SK-N-SH treated with all-trans-retinoic acid at 6 μM for 48 hours (cell line): ENCODE measurements around the gene RAD51B.

Experiments
- ATAC-seq: fragments of 200-7000 bp; cut with Tn5 transposase; 3 replicates; pipeline ENCODE4 v1.9.1; 2020; ENCODE audit warnings: mild to moderate bottlenecking, moderate library complexity
- ARNTL ChIP-seq: fragments of 450-650 bp; formaldehyde crosslinking; IDR thresholded peaks from 2 replicates; pipeline ENCODE4 v1.5.0; 2020; ENCODE audit warnings: low read depth, mild to moderate bottlenecking, moderate library complexity, borderline replicate concordance
- BACH2 ChIP-seq: fragments of 250-450 bp; sonication (Bioruptor Pico); IDR thresholded peaks from 2 replicates; pipeline ENCODE4 v1.9.0; 2021; ENCODE audit warnings: mild to moderate bottlenecking, borderline replicate concordance
- CSDC2 ChIP-seq: fragments of 250-450 bp; sonication (Bioruptor Pico); IDR thresholded peaks from 2 replicates; pipeline ENCODE4 v1.5.0; 2020; ENCODE audit warnings: mild to moderate bottlenecking, moderate library complexity
- ESRRG ChIP-seq: fragments of 250-450 bp; sonication (Bioruptor Pico); IDR thresholded peaks from 2 replicates; pipeline ENCODE4 v1.6.1; 2021; ENCODE audit warnings: mild to moderate bottlenecking
- GLIS3 ChIP-seq: fragments of 250-450 bp; sonication (Bioruptor Pico); IDR thresholded peaks from 2 replicates; pipeline ENCODE4 v1.5.0; 2020; ENCODE audit warnings: mild to moderate bottlenecking, moderate library complexity
- POU6F1 ChIP-seq: fragments of 250-450 bp; sonication (Bioruptor Pico); IDR thresholded peaks from 2 replicates; pipeline ENCODE4 v1.8.0; 2021; ENCODE audit warnings: low read depth, mild to moderate bottlenecking, moderate library complexity, borderline replicate concordance
- PPARA ChIP-seq: fragments of 250-450 bp; sonication (Bioruptor Pico); IDR thresholded peaks from 2 replicates; pipeline ENCODE4 v1.5.0; 2020; ENCODE audit warnings: mild to moderate bottlenecking, borderline replicate concordance
- RARB ChIP-seq: fragments of 250-450 bp; sonication (Bioruptor Pico); IDR thresholded peaks from 2 replicates; pipeline ENCODE4 v1.8.0; 2021; ENCODE audit warnings: mild to moderate bottlenecking, moderate library complexity
- SNAI2 ChIP-seq: fragments of 250-450 bp; sonication (Bioruptor Pico); IDR thresholded peaks from 2 replicates; pipeline ENCODE4 v1.5.0; 2020; ENCODE audit warnings: mild to moderate bottlenecking, moderate library complexity
- TCF4 ChIP-seq: fragments of 250-450 bp; sonication (Bioruptor Pico); IDR thresholded peaks from 2 replicates; pipeline ENCODE4 v1.8.0; 2021; ENCODE audit warnings: mild to moderate bottlenecking, moderate library complexity, borderline replicate concordance
- TOX ChIP-seq: fragments of 250-450 bp; sonication (Bioruptor Pico); IDR thresholded peaks from 2 replicates; pipeline ENCODE4 v1.8.0; 2021; ENCODE audit warnings: mild to moderate bottlenecking, moderate library complexity, borderline replicate concordance
- TSHZ2 ChIP-seq: fragments of 250-450 bp; sonication (Bioruptor Pico); IDR thresholded peaks from 2 replicates; pipeline ENCODE4 v1.5.0; 2020; ENCODE audit warnings: mild to moderate bottlenecking, moderate library complexity
- ZC3H10 ChIP-seq: fragments of 250-450 bp; sonication (Bioruptor Pico); IDR thresholded peaks from 2 replicates; pipeline ENCODE4 v1.5.1; 2021; ENCODE audit warnings: mild to moderate bottlenecking, moderate library complexity
- ZFP3 ChIP-seq: fragments of 250-450 bp; sonication (Bioruptor Pico); IDR thresholded peaks from 2 replicates; pipeline ENCODE4 v1.5.0; 2020; ENCODE audit warnings: mild to moderate bottlenecking, moderate library complexity
- ZFP30 ChIP-seq: fragments of 450-650 bp; formaldehyde crosslinking; IDR thresholded peaks from 2 replicates; pipeline ENCODE4 v1.5.0; 2022; ENCODE audit warnings: mild to moderate bottlenecking, moderate library complexity
- ZNF565 ChIP-seq: fragments of 450-650 bp; formaldehyde crosslinking; conservative IDR thresholded peaks from 2 replicates; pipeline ENCODE4 v1.5.0; 2020; ENCODE audit warnings: low read depth, mild to moderate bottlenecking, moderate library complexity
- ZNF70 ChIP-seq: fragments of 450-650 bp; formaldehyde crosslinking; IDR thresholded peaks from 2 replicates; pipeline ENCODE4 v1.5.0; 2020; ENCODE audit warnings: mild to moderate bottlenecking, moderate library complexity
- ZNF8 ChIP-seq: fragments of 450-650 bp; formaldehyde crosslinking; IDR thresholded peaks from 2 replicates; pipeline ENCODE4 v1.5.0; 2020; ENCODE audit warnings: mild to moderate bottlenecking, moderate library complexity
- TF ChIP-seq, protein P1 (sequence below): fragments of 250-450 bp; sonication (Bioruptor Pico); IDR thresholded peaks from 2 replicates; pipeline ENCODE4 v1.8.0; 2020; ENCODE audit warnings: mild to moderate bottlenecking, moderate library complexity, borderline replicate concordance
- TF ChIP-seq, protein P2 (sequence below): fragments of 250-450 bp; sonication (Bioruptor Pico); IDR thresholded peaks from 2 replicates; pipeline ENCODE4 v1.5.1; 2021; ENCODE audit warnings: mild to moderate bottlenecking, moderate library complexity

The RAD51B gene

GRCh38 chr14:68733086-68733914 lies 913.7 kb downstream of the RAD51B start:
- TF ChIP-seq TOX (CRISPR knock-in tag): no peak
- no peak for TF ChIP-seq POU6F1 (CRISPR knock-in tag)
- TF ChIP-seq ZNF565 (CRISPR knock-in tag): no peak
- TF ChIP-seq, protein P1, sequence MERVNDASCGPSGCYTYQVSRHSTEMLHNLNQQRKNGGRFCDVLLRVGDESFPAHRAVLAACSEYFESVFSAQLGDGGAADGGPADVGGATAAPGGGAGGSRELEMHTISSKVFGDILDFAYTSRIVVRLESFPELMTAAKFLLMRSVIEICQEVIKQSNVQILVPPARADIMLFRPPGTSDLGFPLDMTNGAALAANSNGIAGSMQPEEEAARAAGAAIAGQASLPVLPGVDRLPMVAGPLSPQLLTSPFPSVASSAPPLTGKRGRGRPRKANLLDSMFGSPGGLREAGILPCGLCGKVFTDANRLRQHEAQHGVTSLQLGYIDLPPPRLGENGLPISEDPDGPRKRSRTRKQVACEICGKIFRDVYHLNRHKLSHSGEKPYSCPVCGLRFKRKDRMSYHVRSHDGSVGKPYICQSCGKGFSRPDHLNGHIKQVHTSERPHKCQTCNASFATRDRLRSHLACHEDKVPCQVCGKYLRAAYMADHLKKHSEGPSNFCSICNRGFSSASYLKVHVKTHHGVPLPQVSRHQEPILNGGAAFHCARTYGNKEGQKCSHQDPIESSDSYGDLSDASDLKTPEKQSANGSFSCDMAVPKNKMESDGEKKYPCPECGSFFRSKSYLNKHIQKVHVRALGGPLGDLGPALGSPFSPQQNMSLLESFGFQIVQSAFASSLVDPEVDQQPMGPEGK: no peak
- no peak for TF ChIP-seq ESRRG
- no peak for TF ChIP-seq SNAI2 (CRISPR knock-in tag)
- no peak for TF ChIP-seq ARNTL (CRISPR knock-in tag)
- TF ChIP-seq, all 23 proteins: peak for 0
- no peak for ATAC-seq

- ATAC-seq: no peak
- TF ChIP-seq ZC3H10 (CRISPR knock-in tag) (no peak), ESRRG (no peak), GLIS3 (CRISPR knock-in tag) (no peak), ZFP3 (no peak), SNAI2 (CRISPR knock-in tag) (no peak), BACH2 (CRISPR knock-in tag) (no peak), TSHZ2 (CRISPR knock-in tag) (no peak), ZNF8 (CRISPR knock-in tag) (no peak), POU6F1 (CRISPR knock-in tag) (no peak), ZFP30 (CRISPR knock-in tag) (no peak)
- TF ChIP-seq, protein P1: no peak
Measured at GRCh38 chr14:68734231-68734732, 914.7 kb downstream of the RAD51B start.

GRCh38 chr14:68735856-68736255 lies 916.3 kb downstream of the RAD51B start:
- ATAC-seq: no peak
- TF ChIP-seq RARB (CRISPR knock-in tag) (no peak), ESRRG (no peak), POU6F1 (CRISPR knock-in tag) (no peak), PPARA (CRISPR knock-in tag) (no peak), ZNF8 (CRISPR knock-in tag) (no peak), CSDC2 (CRISPR knock-in tag) (no peak), SNAI2 (CRISPR knock-in tag) (no peak), ZNF70 (CRISPR knock-in tag) (no peak), ZFP3 (no peak), ZFP30 (CRISPR knock-in tag) (no peak), BACH2 (CRISPR knock-in tag) (no peak), TCF4 (CRISPR knock-in tag) (no peak), TOX (CRISPR knock-in tag) (no peak), ARNTL (CRISPR knock-in tag) (no peak)
- TF ChIP-seq, protein P1: no peak
- TF ChIP-seq, protein P2, sequence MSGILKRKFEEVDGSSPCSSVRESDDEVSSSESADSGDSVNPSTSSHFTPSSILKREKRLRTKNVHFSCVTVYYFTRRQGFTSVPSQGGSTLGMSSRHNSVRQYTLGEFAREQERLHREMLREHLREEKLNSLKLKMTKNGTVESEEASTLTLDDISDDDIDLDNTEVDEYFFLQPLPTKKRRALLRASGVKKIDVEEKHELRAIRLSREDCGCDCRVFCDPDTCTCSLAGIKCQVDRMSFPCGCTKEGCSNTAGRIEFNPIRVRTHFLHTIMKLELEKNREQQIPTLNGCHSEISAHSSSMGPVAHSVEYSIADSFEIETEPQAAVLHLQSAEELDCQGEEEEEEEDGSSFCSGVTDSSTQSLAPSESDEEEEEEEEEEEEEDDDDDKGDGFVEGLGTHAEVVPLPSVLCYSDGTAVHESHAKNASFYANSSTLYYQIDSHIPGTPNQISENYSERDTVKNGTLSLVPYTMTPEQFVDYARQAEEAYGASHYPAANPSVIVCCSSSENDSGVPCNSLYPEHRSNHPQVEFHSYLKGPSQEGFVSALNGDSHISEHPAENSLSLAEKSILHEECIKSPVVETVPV (CRISPR knock-in tag): no peak
